HepG2 (cell line): ENCODE measurements around the gene DLX3. TPM values are rescaled to one million over a fixed set of nuclear protein-coding genes. Genes with fewer than 3 reads are reported as not detected.

Experiments used
- ATF4 ChIP-seq, 2 experiments: fragments of 450-650 bp in 1 of 2; sonication (generic) in 1 of 2; formaldehyde crosslinking; IDR thresholded peaks; 2 replicates each; pipeline versions ENCODE4 v1.5.0 to v1.8.0; 2020 to 2022; ENCODE audit warnings: mild to moderate bottlenecking in 1 of 2, missing genetic modification reagents in 1 of 2
- FOXA3 ChIP-seq: IDR thresholded peaks from 2 replicates; pipeline ENCODE4 v1.6.1; 2016; ENCODE audit warnings: missing genetic modification reagents, missing compliant biosample characterization
- GLI4 ChIP-seq: sonication (generic); formaldehyde crosslinking; IDR thresholded peaks from 2 replicates; pipeline ENCODE4 v1.5.1; 2020; ENCODE audit warnings: missing genetic modification reagents, mild to moderate bottlenecking, moderate library complexity, borderline replicate concordance
- HOMEZ ChIP-seq: IDR thresholded peaks from 2 replicates; pipeline ENCODE4 v1.6.1; 2016; ENCODE audit warnings: low read depth
- KDM4B ChIP-seq: sonication (generic); formaldehyde crosslinking; IDR thresholded peaks from 2 replicates; pipeline ENCODE4 v1.4.0; 2020; ENCODE audit warnings: missing genetic modification reagents
- PTBP1 ChIP-seq: fragments of 200-400 bp; formaldehyde crosslinking; IDR thresholded peaks from 2 replicates; pipeline ENCODE4 v1.6.1; 2018; ENCODE audit warnings: low read length, low read depth; ENCODE audit not compliant: poor library complexity, severe bottlenecking
- REXO4 ChIP-seq: sonication (generic); formaldehyde crosslinking; IDR thresholded peaks from 2 replicates; pipeline ENCODE4 v1.8.0; 2022; ENCODE audit warnings: missing genetic modification reagents, mild to moderate bottlenecking, borderline replicate concordance
- ZBTB7A ChIP-seq: sonication (generic); formaldehyde crosslinking; IDR thresholded peaks from 2 replicates; pipeline ENCODE4 v1.8.0; 2022; ENCODE audit warnings: mild to moderate bottlenecking, missing genetic modification reagents
- ZNF138 ChIP-seq: sonication (generic); formaldehyde crosslinking; IDR thresholded peaks from 2 replicates; pipeline ENCODE4 v1.5.0; 2020; ENCODE audit warnings: mild to moderate bottlenecking, low read depth, missing genetic modification reagents
- ZNF142 ChIP-seq: sonication (generic); formaldehyde crosslinking; IDR thresholded peaks from 2 replicates; pipeline ENCODE4 v1.4.0; 2020; ENCODE audit warnings: missing genetic modification reagents
- ZNF275 ChIP-seq: sonication (generic); formaldehyde crosslinking; IDR thresholded peaks from 2 replicates; pipeline ENCODE4 v1.8.0; 2022; ENCODE audit warnings: missing genetic modification reagents, mild to moderate bottlenecking, inconsistent platforms, borderline replicate concordance
- ZNF451 ChIP-seq: sonication (generic); formaldehyde crosslinking; IDR thresholded peaks from 2 replicates; pipeline ENCODE4 v1.5.0; 2020; ENCODE audit warnings: mild to moderate bottlenecking, missing genetic modification reagents
- ZNF501 ChIP-seq: sonication (generic); formaldehyde crosslinking; IDR thresholded peaks from 2 replicates; pipeline ENCODE4 v1.5.1; 2020; ENCODE audit warnings: mild to moderate bottlenecking, moderate library complexity, missing genetic modification reagents
- ZNF562 ChIP-seq: sonication (generic); formaldehyde crosslinking; IDR thresholded peaks from 2 replicates; pipeline ENCODE4 v1.8.0; 2022; ENCODE audit warnings: missing genetic modification reagents, borderline replicate concordance
- ZNF563 ChIP-seq: sonication (generic); formaldehyde crosslinking; IDR thresholded peaks from 2 replicates; pipeline ENCODE4 v1.8.0; 2022; ENCODE audit warnings: mild to moderate bottlenecking, moderate library complexity, missing genetic modification reagents
- ZNF678 ChIP-seq: sonication (generic); formaldehyde crosslinking; IDR thresholded peaks from 2 replicates; pipeline ENCODE4 v1.4.0; 2020; ENCODE audit warnings: mild to moderate bottlenecking, missing genetic modification reagents
- ZNF740 ChIP-seq: sonication (generic); formaldehyde crosslinking; IDR thresholded peaks from 2 replicates; pipeline ENCODE4 v1.4.0; 2020; ENCODE audit warnings: missing genetic modification reagents
- ZNF781 ChIP-seq: sonication (generic); formaldehyde crosslinking; IDR thresholded peaks from 2 replicates; pipeline ENCODE4 v1.5.1; 2020; ENCODE audit warnings: borderline replicate concordance, mild to moderate bottlenecking, missing genetic modification reagents; ENCODE audit errors: not compliant biosample characterization
- ZSCAN29 ChIP-seq: sonication (generic); formaldehyde crosslinking; conservative IDR thresholded peaks from 2 replicates; pipeline ENCODE4 v1.4.0; 2020; ENCODE audit warnings: mild to moderate bottlenecking, missing genetic modification reagents
- polyA plus RNA-seq, 8 experiments: library from polyadenylated mRNA; depleted of rRNA in 3 of 8; stranded (reverse) in 7 of 8; unstranded in 1 of 8; fragments of >200 nt; fragmentation: Illumina TruSeq in 4 of 8; extraction: Trizol in 4 of 8; gene quantifications; 2 replicates each; pipeline versions ENCODE4 v1.2.1 to v1.2.3, GENCODE V29; 2011 to 2016; ENCODE audit warnings: low read depth in 4 of 8, missing spikeins in 1 of 8, mixed read lengths in 1 of 8; ENCODE audit not compliant: insufficient read depth in 1 of 8
- total RNA-seq, 5 experiments: library from RNA; depleted of rRNA; stranded (reverse); fragments of >200 nt; fragmentation: Illumina TruSeq; extraction: Trizol; gene quantifications; 2 replicates each; pipeline ENCODE4 v1.2.3, GENCODE V29; 2016; ENCODE audit warnings: low read depth in 1 of 5

Gene DLX3
- total and polyA plus RNA-seq, 2 of the 13 experiments (the other 11 are each of a cell fraction or from before 2014, with no cell fraction given): 0.03 TPM; not detected in 1

GRCh38 chr17:49968405-49969133 lies 26.5 kb downstream of the DLX3 start (continued):
- no peak; the same call in 1 of the 2 replicates for TF ChIP-seq ZNF142
- 0 out of 2 replicates have a peak, but pooled peaks have one; percentile 74 for TF ChIP-seq ZNF678 (CRISPR knock-in tag)
- TF ChIP-seq ZBTB7A (CRISPR knock-in tag): no peak
- TF ChIP-seq HOMEZ (CRISPR knock-in tag): no peak
- no peak for TF ChIP-seq ZNF138 (CRISPR knock-in tag)
- TF ChIP-seq ZNF563: peak; percentile 94
- peak; percentile 37; the same call in 1 of the 2 replicates for TF ChIP-seq ZNF501
- TF ChIP-seq ZNF562 (CRISPR knock-in tag): no peak
- peak; percentile 44; the same call in 1 of the 2 replicates for TF ChIP-seq FOXA3 (CRISPR knock-in tag)
- TF ChIP-seq PTBP1: no peak
- TF ChIP-seq REXO4 (CRISPR knock-in tag): no peak
- TF ChIP-seq ZNF451 (CRISPR knock-in tag): 0 out of 2 replicates have a peak, but pooled peaks have one; percentile 58
- 0 out of 2 replicates have a peak, but pooled peaks have one; percentile 22 for TF ChIP-seq ZNF740 (CRISPR knock-in tag)
- TF ChIP-seq GLI4: no peak
- TF ChIP-seq ZNF275: no peak
- TF ChIP-seq ATF4 (CRISPR knock-in tag; IDR thresholded peaks at IDR 0.05): no peak
- TF ChIP-seq ZNF781 (CRISPR knock-in tag): peak; percentile 42
- no peak for TF ChIP-seq ZSCAN29 (CRISPR knock-in tag)
- TF ChIP-seq KDM4B: no peak; the same call in 1 of the 2 replicates
